Activated CD8-positive, alpha-beta T cell treated with anti-CD3 and anti-CD28 coated beads for 36 hours (primary cell): ENCODE measurements around the gene SPATA3. TPM values are rescaled to one million over a fixed set of nuclear protein-coding genes. Genes with fewer than 3 reads are reported as not detected.

Experiments used
- ATAC-seq: fragments of 200-7000 bp; cut with Tn5 transposase; one replicate; pipeline ENCODE4 v1.10.0; 2021; ENCODE audit warnings: mild to moderate bottlenecking, moderate library complexity
- CTCF ChIA-PET: fragments of 350-600 bp; sonication (Branson Sonifier 250); formaldehyde crosslinking; loops from one replicate; lab custom pipeline; 2021; ENCODE audit warnings: antibody characterized with exemption; lab: Charles Lee
- POLR2A ChIA-PET: fragments of 350-600 bp; sonication (Branson Sonifier 250); formaldehyde crosslinking; loops from one replicate; lab custom pipeline; 2021; ENCODE audit warnings: antibody characterized with exemption; lab: Charles Lee
- DNase-seq: peaks from one replicate; pipeline ENCODE4 v3.0.0-alpha.2; 2020
- H3K27ac Mint-ChIP-seq: one replicate; pipeline ENCODE4 v1.8.0; 2021; ENCODE audit warnings: mild to moderate bottlenecking, mixed read lengths
- H3K27me3 Mint-ChIP-seq: one replicate; pipeline ENCODE4 v1.8.0; 2021; ENCODE audit warnings: mixed read lengths
- H3K36me3 Mint-ChIP-seq: one replicate; pipeline ENCODE4 v1.8.0; 2021; ENCODE audit warnings: low read depth, mixed read lengths
- H3K4me1 Mint-ChIP-seq: one replicate; pipeline ENCODE4 v1.8.0; 2021; ENCODE audit warnings: low read depth, mixed read lengths
- H3K4me3 Mint-ChIP-seq: one replicate; pipeline ENCODE4 v1.8.0; 2021; ENCODE audit warnings: mild to moderate bottlenecking, moderate library complexity, mixed read lengths
- H3K9me3 Mint-ChIP-seq: one replicate; pipeline ENCODE4 v1.8.0; 2021; ENCODE audit warnings: mixed read lengths
- CTCF ChIP-seq: fragments of 200-600 bp; IDR thresholded peaks from one replicate; pipeline ENCODE4 v1.8.0; 2022; ENCODE audit warnings: antibody characterized with exemption, mild to moderate bottlenecking
- intact Hi-C: fragments of 100-400 bp; cut with micrococcal nuclease; formaldehyde crosslinking; loops from one replicate; pipeline ENCODE4 v1.10.0; 2022
- total RNA-seq, 2 experiments: library from RNA; stranded (reverse); gene quantifications; one replicate each; pipeline ENCODE4 v1.2.3, GENCODE V29; 2021

The SPATA3 gene
- total RNA-seq, 2 experiments from 2014 or later, result 0.59 to 0.76 TPM

GRCh38 chr2:230983566-230983965, 12.4 kb upstream of the SPATA3 start:
- Mint-ChIP-seq H3K9me3 (no peaks in the 10 kb centered on the region), H3K4me1 (peaks cover 71% of the 10 kb centered on the region), H3K4me3 (peak overlapping the region; percentile 31), H3K27me3 (peaks cover 5% of the 10 kb centered on the region), H3K36me3 (peaks cover 3% of the 10 kb centered on the region), H3K27ac (peak overlapping the region; percentile 85)
- ChIA-PET CTCF (interaction anchor here (1.3 to 10.6 kb wide), 9 partner anchors 9 to 91 kb away, joined by 4 to 437 read pairs (median 9); partner anchors contain the start of genes GPR55 and PSMD1), POLR2A (interaction anchor here (0.9 to 6.6 kb wide), 8 partner anchors 9 to 122 kb away, joined by 3 to 86 read pairs (median 11); partner anchors contain the start of gene GPR55)
- DNase-seq, result no peak
- no peak for ATAC-seq
- intact Hi-C loops, result no loop called here
- TF ChIP-seq CTCF, result no peak

- CTCF ChIA-PET, result interaction anchor here (0.8 to 10.6 kb wide), 30 partner anchors 10 to 161 kb away, joined by 3 to 437 read pairs (median 4); partner anchors contain the start of genes GPR55, ITM2C, PSMD1 and SPATA3
- Mint-ChIP-seq H3K4me3 (peak overlapping the region; percentile 40), H3K27ac (peak overlapping the region; percentile 85), H3K4me1 (peaks cover 64% of the 10 kb centered on the region), H3K27me3 (peaks cover 6% of the 10 kb centered on the region), H3K36me3 (peaks cover 3% of the 10 kb centered on the region), H3K9me3 (no peaks in the 10 kb centered on the region)
- no peak for TF ChIP-seq CTCF
- intact Hi-C loops, result loop anchor here (2.0 to 5.0 kb wide), 4 partner anchors 34 to 157 kb away; partner anchors contain the start of gene GPR55
- DNase-seq (peak; percentile 90), ATAC-seq (peak; percentile 77)
- POLR2A ChIA-PET, result interaction anchor here (0.7 to 6.6 kb wide), 19 partner anchors 11 to 160 kb away, joined by 3 to 86 read pairs (median 5); partner anchors contain the start of gene GPR55
Measured at GRCh38 chr2:230984393-230985220, 11.3 kb upstream of the SPATA3 start.

GRCh38 chr2:230985519-230986231, 10.2 kb upstream of the SPATA3 start:
- peaks cover 3% of the 10 kb centered on the region for H3K36me3 Mint-ChIP-seq
- no peak for TF ChIP-seq CTCF
- peaks cover 57% of the 10 kb centered on the region for H3K4me1 Mint-ChIP-seq

GRCh38 chr2:230986520-230987136, 9.3 kb upstream of the SPATA3 start:
- Mint-ChIP-seq H3K27me3 (peaks cover 11% of the 10 kb centered on the region), H3K36me3 (peaks cover 3% of the 10 kb centered on the region), H3K4me3 (peak overlapping the region; percentile 67), H3K9me3 (no peaks in the 10 kb centered on the region), H3K4me1 (peaks cover 47% of the 10 kb centered on the region), H3K27ac (peak overlapping the region; percentile 71)
- intact Hi-C loops, result loop anchor here (1.0 to 5.0 kb wide), 3 partner anchors 84 to 159 kb away; no protein-coding TSS in a partner anchor
- DNase-seq, result no peak
- ChIA-PET CTCF (interaction anchor here (1.0 to 10.6 kb wide), 33 partner anchors 9 to 163 kb away, joined by 3 to 437 read pairs (median 8); partner anchors contain the start of genes GPR55, ITM2C and SPATA3), POLR2A (interaction anchor here (0.9 to 6.6 kb wide), 9 partner anchors 10 to 164 kb away, joined by 3 to 86 read pairs (median 10); partner anchors contain the start of genes GPR55 and SPATA3)
- no peak for ATAC-seq
- no peak for TF ChIP-seq CTCF

More at GRCh38 chr2:230985519-230986231, 10.2 kb upstream of the SPATA3 start:
- ChIA-PET POLR2A (interaction anchor here (0.9 to 6.6 kb wide), 15 partner anchors 10 to 162 kb away, joined by 3 to 86 read pairs (median 5); partner anchors contain the start of genes GPR55 and SPATA3), CTCF (interaction anchor here (0.8 to 10.6 kb wide), 32 partner anchors 10 to 162 kb away, joined by 3 to 437 read pairs (median 6); partner anchors contain the start of genes GPR55, ITM2C and SPATA3)
- peak overlapping the region; percentile 77 for H3K27ac Mint-ChIP-seq
- ATAC-seq (no peak), DNase-seq (peak; percentile 57)
- peaks cover 6% of the 10 kb centered on the region for H3K27me3 Mint-ChIP-seq
- no peaks in the 10 kb centered on the region for H3K9me3 Mint-ChIP-seq
- intact Hi-C loops, result loop anchor here (2.0 to 5.0 kb wide), 4 partner anchors 35 to 158 kb away; partner anchors contain the start of gene GPR55
- peak overlapping the region; percentile 40 for H3K4me3 Mint-ChIP-seq
